HG03520 (cell line): ENCODE results near the gene SEMA7A.
"Not testable (repeated sequence)": the region's sequence is repeated elsewhere in the genome, so short reads cannot be mapped to it uniquely, and the experiment has no call there.

Experiments used
- ATAC-seq: cut with Tn5 transposase; IDR thresholded peaks from one replicate; pipeline ENCODE4 v1.9.1; 2021; ENCODE audit warnings: mild to moderate bottlenecking, moderate library complexity; ENCODE audit not compliant: unreplicated experiment

SEMA7A gene, protein sequence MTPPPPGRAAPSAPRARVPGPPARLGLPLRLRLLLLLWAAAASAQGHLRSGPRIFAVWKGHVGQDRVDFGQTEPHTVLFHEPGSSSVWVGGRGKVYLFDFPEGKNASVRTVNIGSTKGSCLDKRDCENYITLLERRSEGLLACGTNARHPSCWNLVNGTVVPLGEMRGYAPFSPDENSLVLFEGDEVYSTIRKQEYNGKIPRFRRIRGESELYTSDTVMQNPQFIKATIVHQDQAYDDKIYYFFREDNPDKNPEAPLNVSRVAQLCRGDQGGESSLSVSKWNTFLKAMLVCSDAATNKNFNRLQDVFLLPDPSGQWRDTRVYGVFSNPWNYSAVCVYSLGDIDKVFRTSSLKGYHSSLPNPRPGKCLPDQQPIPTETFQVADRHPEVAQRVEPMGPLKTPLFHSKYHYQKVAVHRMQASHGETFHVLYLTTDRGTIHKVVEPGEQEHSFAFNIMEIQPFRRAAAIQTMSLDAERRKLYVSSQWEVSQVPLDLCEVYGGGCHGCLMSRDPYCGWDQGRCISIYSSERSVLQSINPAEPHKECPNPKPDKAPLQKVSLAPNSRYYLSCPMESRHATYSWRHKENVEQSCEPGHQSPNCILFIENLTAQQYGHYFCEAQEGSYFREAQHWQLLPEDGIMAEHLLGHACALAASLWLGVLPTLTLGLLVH

DNA sequence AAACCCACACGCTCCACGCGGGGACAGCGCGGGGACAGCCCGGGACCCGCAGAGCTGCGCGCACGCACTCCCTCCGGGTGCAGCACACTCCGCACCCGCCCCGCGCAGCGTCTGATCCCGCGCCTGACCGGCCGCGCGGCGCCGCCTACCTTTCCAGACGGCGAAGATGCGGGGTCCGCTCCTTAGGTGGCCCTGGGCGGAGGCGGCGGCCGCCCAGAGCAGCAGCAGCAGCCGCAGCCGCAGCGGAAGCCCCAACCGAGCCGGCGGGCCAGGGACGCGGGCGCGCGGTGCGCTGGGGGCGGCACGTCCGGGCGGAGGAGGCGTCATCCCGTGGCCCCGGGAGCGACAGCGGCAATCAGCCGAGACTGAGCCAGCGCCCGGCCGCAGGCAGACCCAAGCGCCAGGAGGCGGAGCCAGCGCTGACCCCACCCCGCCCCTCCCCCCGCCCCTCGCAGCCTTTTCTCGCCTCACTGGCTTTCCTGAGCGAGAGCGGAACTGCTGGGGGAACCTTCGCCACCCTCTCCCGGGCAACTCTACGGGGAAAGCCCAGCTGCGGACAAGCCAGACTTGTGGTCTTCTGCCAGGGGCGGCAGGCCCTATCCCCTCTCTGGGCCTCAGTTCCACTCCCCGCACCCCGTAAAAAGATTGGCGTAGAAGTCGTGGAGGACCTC is at the start of gene SEMA7A:
SEMA7A (minus strand) TSS at position 367 of the 671 bp plus-strand sequence; CDS start at position 327, 40 bp downstream.
- ATAC-seq: peak; percentile 70

DNA sequence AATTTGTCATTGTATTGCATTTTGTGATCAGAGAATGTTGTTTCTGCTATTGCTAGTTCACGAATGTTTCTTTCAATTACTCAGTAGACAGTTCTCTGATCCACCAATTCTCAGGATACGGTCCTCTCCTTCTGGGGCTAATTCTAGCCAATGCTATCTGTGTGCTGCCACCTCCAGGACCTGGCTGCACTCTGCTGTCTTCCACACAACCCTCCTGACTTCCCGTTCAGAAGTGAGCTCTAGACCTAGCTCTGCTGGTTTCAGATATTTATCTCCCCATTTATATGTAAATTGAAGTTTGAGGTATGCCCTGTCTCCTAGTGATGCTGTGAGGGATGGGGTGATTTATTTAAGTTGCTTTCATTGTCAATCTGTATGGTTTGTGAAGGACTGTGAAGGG is 48.9 kb upstream of the SEMA7A start:
- ATAC-seq: no peak

DNA sequence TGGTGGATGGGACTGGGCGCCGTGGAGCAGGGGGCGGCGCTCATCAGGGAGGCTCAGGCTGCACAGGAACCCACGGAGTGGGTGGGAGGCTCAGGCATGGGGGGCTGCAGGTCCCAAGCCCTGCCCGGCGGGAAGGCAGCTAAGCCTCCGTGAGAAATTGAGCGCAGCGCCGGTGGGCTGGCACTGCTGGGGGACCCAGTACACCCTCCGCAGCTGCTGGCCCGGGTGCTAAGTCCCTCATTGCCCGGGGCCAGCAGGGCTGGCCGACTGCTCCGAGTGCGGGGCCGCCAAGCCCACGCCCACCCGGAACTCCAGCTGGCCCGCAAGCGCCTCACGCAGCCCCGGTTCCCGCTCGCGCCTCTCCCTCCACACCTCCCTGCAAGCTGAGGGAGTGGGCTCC is 46.6 kb upstream of the SEMA7A start:
- not testable (repeated sequence) for ATAC-seq

- not testable (repeated sequence) for ATAC-seq
Observed at GRCh38 chr15:74471621-74472020, 37.9 kb upstream of the SEMA7A start.

DNA sequence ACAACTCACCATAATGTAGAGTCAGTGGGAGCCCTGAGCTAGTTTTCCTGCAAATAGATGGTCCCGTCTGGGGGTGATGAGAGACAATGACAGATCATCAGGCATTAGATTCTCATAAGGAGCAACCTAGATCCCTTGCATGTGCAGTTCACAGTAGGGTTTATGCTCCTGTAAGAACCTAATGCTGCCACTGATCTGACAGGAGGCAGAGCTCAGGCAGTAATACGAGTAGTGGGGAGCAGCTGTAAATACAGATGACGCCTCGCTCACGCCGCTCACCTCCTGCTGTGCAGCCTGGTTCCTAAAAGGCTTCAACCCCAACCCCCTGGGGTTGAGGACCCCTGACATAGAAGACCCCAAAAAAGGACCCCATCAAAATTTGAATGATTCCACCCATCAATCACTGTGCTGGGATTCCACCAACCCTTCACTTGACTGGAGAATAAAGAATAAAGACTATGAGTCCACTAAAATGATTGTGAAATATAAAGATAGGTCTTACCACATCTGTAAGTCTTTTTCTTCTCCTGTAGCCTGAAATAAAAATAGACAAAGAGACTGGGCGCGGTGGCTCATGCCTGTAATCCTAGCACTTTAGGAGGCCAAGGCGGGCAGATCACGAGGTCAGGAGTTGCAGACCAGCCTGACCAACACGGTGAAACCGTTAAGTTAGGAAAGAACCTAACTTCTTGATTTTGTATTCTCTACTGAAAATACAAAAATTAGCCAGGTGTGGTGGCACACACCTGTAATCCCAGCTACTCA is 37.1 kb upstream of the SEMA7A start:
- ATAC-seq: no peak

DNA sequence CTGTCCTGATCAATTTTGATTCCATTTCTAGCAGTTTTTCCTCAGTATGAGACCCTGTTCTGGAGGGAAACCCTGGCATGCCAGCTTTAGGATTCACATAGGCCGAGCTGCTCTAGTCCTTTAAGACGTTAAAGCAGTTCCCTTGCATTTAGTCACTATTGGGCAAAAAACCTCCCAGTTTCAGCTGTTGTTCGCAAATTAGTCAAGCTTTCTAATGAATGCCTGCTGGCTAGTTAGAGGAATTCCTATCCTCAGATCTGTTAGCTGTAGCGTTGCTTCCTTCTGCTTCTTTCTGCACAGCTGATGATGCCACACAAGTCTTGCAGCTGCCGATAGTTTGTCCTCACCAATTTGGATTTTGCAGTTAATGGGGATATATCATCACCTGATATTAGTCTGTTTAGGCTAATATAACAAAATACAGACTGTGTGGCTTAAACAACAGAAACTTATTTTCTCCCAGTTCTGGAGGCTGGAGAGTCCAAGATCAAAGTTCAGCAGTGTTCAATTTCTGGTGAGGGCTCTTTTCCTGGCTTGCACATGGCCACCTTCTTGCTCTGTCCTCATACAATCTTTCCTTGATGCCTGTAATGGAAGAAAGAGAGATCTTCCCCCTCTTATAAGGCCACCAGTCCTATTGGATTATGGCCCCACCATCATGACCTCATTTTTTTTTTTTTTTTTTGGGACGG is 34.7 kb upstream of the SEMA7A start:
- ATAC-seq: no peak

DNA sequence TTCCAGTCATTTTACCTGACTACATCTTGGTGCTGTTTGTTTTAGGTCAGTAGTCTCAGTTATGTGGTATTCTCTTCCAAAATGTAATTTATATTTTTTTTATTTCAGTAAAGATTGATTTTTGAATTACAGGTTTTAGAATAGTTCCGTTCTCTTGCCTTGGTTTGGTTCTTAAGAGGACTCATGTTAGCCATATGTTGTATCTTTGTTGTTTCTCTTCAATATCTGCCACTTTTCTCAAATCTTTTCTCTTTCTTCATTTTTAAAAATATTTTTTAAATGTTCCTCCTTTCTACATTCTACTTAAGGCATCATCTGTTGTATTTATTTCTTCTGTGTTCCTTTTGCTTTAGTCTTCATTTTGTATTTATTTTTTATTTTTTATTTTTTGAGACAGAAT is 32.8 kb upstream of the SEMA7A start:
- ATAC-seq: no peak

GRCh38 chr15:74464897-74465296 is 31.1 kb upstream of the SEMA7A start:
- ATAC-seq: no peak

GRCh38 chr15:74464216-74464615 is 30.5 kb upstream of the SEMA7A start:
- no peak for ATAC-seq

- no peak for ATAC-seq
Observed at GRCh38 chr15:74463634-74464033, 29.9 kb upstream of the SEMA7A start.

DNA sequence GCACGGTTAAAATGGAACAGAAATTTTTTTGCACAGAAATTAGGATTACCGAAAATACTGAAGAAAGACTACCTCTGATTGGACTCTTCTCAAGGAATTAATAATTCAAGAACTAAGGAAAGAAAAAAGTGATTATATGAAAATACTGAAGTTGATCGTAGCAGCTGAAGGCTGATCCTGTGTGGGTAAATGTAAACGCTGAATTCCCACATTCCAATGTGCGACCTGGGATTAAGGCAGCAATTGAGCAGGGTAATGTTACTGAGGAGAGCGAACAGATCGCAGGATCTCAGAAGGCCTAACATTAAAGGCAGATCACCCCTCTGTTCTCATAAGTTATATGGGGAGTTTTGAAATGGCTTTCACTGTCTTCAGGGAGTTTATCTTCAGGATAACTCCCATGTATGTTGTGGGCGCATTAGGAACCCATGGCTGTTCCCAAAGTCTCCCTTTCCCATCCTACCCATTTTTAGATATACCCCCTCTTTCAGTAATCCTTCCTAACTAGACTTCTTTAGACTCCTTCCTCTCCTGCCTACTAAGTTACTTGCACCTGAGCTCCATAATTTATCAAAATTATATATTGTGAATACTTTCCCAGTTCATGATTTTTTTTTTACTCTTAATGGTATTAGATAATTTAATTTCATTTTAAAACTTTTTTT is 28.2 kb upstream of the SEMA7A start:
- no peak for ATAC-seq

DNA sequence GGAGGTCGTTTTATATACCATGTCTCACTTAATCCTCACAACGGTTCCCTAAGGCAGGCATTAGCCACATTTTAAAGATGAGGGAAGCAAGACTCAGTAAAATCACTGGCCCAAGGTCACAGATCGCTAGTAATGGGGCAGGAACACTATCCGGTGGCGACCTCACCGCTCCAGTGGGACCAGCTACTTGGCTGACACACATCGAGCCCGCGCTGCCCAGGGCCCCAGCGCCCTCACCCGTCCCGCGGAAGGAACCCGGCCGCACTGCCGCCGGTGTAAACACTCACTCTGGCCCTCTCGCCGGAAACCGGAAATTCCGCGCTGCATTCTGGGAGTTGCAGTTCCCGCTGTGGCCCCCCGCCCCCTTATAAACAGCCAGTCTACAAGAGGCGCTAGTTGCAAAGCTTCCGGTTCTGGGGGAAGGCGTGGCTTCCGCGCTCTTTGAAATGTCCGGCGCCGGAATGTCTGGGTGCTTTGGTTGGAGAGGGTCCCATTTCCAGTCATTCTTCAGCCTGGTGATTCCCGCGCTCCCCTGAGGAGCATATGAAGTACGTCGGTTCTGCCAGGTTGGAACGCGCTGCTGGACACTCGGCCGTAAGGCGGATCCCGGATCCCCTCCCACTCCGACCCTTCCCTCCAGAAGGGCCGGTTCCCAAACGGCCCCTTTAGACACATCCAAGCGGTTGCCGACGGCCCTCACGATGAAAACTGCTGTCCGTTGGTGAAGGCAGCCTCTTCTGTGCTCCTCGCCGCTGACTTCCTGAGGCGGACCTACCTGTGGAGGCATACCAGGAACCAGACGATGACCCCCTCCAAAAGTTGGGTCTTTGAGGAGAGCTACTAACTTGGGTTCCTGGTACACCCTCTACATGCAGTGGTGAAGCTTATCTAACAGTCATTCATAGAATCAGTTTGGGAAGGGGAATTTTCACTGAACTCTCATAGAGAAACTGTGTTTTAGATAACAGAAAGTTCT is 27.4 kb upstream of the SEMA7A start, which contains the start of gene UBL7:
UBL7 (minus strand) TSS at position 290 of the 976 bp plus-strand sequence. CDS start 2,293 bp downstream, outside the sequence.
- peak; percentile 84 for ATAC-seq

GRCh38 chr15:74460298-74460697 is 26.5 kb upstream of the SEMA7A start:
- no peak for ATAC-seq

- not testable (repeated sequence) for ATAC-seq
Observed at GRCh38 chr15:74459798-74460197, 26.0 kb upstream of the SEMA7A start.

DNA sequence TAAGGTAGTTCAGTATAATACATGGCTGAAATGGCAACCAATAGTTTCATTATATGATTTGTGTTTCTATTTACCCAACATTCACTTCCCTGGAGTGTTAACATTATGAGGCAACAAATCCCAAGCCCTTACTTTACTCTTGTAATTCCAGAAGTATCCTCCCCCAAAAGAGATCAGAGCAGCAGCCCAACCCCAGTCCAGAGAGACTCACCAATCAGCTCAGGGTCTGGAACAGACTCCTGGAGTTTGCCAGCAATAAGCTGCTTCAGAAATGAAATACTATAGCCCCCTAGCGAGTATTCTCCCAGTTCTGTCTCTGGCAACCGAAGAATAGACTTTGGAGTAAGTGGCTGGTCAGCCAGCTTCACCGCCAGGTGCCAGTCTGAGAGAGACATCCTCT is 24.7 kb upstream of the SEMA7A start:
- ATAC-seq: no peak

- not testable (repeated sequence) for ATAC-seq
Observed at GRCh38 chr15:74457036-74457435, 23.3 kb upstream of the SEMA7A start.

- no peak for ATAC-seq
Observed at GRCh38 chr15:74454764-74455500, 21.2 kb upstream of the SEMA7A start.
